Sigmoid colon (tissue), 4 donors: ENCODE data around the gene MAP4K4.

Source experiments
- POLR2A ChIP-seq, 2 donors: fragments of 450-650 bp; IDR thresholded peaks; one replicate each; pipeline ENCODE4 v1.6.1; 2016; ENCODE audit warnings: antibody characterized with exemption in 2 of 2, mild to moderate bottlenecking in 2 of 2, moderate library complexity in 2 of 2
- POLR2AphosphoS5 ChIP-seq, 4 donors: sonication (generic); formaldehyde crosslinking; IDR thresholded peaks; one replicate each; pipeline ENCODE4 v1.6.1; 2017; ENCODE audit warnings: antibody characterized with exemption in 4 of 4
- TF ChIP-seq, protein P1 (sequence below), 4 experiments: fragments of 450-650 bp in 3 of 4; fragments of 200-600 bp in 1 of 4; IDR thresholded peaks; one replicate each; pipeline ENCODE4 v1.5.1; 2016 to 2019; ENCODE audit warnings: antibody characterized with exemption in 4 of 4, mild to moderate bottlenecking in 3 of 4, moderate library complexity in 2 of 4

DNA sequence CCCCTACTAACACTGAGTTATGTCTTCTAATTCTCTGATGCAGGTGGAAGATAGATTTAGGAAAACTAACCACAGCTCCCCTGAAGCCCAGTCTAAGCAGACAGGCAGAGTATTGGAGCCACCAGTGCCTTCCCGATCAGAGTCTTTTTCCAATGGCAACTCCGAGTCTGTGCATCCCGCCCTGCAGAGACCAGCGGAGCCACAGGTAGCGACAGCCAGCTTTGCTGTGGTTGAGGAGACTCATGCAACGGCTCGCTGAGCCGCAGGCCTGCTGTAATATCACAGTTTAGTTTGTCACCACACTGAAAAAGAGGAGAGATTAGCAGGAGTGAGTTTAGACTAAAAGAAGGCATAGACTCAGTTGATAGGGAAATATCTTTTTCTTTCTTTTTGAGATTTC lies 163.3 kb downstream of the MAP4K4 start:
- TF ChIP-seq POLR2AphosphoS5 (IDR thresholded peaks at IDR 0.05) (no peak), POLR2A (IDR thresholded peaks at IDR 0.05) (no peak)
- TF ChIP-seq, protein P1, sequence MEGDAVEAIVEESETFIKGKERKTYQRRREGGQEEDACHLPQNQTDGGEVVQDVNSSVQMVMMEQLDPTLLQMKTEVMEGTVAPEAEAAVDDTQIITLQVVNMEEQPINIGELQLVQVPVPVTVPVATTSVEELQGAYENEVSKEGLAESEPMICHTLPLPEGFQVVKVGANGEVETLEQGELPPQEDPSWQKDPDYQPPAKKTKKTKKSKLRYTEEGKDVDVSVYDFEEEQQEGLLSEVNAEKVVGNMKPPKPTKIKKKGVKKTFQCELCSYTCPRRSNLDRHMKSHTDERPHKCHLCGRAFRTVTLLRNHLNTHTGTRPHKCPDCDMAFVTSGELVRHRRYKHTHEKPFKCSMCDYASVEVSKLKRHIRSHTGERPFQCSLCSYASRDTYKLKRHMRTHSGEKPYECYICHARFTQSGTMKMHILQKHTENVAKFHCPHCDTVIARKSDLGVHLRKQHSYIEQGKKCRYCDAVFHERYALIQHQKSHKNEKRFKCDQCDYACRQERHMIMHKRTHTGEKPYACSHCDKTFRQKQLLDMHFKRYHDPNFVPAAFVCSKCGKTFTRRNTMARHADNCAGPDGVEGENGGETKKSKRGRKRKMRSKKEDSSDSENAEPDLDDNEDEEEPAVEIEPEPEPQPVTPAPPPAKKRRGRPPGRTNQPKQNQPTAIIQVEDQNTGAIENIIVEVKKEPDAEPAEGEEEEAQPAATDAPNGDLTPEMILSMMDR (IDR thresholded peaks at IDR 0.05): no peak
